Esophagus muscularis mucosa (tissue), 3 donors: ENCODE data around the gene SMARCA5.

Source experiments
- POLR2AphosphoS5 ChIP-seq, 2 donors: sonication (generic); formaldehyde crosslinking; IDR thresholded peaks; one replicate each; pipeline ENCODE4 v1.6.1; 2017; ENCODE audit warnings: antibody characterized with exemption in 2 of 2
- TF ChIP-seq, protein P1 (sequence below), 3 experiments: fragments of 200-600 bp in 2 of 3; fragments of 450-650 bp in 1 of 3; sonication (generic) in 2 of 3; IDR thresholded peaks; one replicate each; pipeline ENCODE4 v1.5.1; 2017 to 2019; ENCODE audit warnings: antibody characterized with exemption in 3 of 3, mild to moderate bottlenecking in 2 of 3, moderate library complexity in 1 of 3

DNA sequence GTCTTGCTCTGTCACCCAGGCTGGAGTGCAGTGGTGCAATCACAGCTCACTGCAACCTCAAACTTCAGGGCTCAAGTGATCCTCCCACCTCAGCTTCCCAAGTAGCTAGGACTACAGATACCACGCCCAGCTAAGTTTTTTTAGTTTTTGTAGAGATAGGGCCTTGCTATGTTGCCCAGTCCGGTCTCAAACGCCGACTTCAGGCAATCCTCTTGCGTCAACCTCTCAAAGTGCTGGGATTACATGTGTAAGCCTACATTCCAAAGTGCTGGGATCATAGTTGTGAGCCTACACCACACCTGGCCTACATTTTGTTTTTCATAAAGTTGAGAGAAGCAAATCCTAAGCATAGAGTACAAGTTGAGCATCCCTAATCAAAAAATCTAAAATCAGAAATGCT lies 42.2 kb downstream of the SMARCA5 start:
- TF ChIP-seq, protein P1, sequence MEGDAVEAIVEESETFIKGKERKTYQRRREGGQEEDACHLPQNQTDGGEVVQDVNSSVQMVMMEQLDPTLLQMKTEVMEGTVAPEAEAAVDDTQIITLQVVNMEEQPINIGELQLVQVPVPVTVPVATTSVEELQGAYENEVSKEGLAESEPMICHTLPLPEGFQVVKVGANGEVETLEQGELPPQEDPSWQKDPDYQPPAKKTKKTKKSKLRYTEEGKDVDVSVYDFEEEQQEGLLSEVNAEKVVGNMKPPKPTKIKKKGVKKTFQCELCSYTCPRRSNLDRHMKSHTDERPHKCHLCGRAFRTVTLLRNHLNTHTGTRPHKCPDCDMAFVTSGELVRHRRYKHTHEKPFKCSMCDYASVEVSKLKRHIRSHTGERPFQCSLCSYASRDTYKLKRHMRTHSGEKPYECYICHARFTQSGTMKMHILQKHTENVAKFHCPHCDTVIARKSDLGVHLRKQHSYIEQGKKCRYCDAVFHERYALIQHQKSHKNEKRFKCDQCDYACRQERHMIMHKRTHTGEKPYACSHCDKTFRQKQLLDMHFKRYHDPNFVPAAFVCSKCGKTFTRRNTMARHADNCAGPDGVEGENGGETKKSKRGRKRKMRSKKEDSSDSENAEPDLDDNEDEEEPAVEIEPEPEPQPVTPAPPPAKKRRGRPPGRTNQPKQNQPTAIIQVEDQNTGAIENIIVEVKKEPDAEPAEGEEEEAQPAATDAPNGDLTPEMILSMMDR (IDR thresholded peaks at IDR 0.05), result no peak
- no peak for TF ChIP-seq POLR2AphosphoS5 (IDR thresholded peaks at IDR 0.05)
